Colon (tissue), 2 donors: Measurements from ENCODE around the gene RASSF7.

Experiments
- FAIRE-seq: peaks from 2 replicates; lab custom pipeline; 2012; peaks lifted over from hg19 to GRCh38; lab: Jason Lieb, UNC
- donor health status: control.
- donor health status: control.

The RASSF7 gene

GRCh38 chr11:586376-587316, 25.9 kb downstream of the RASSF7 start:
- no peak for FAIRE-seq

DNA sequence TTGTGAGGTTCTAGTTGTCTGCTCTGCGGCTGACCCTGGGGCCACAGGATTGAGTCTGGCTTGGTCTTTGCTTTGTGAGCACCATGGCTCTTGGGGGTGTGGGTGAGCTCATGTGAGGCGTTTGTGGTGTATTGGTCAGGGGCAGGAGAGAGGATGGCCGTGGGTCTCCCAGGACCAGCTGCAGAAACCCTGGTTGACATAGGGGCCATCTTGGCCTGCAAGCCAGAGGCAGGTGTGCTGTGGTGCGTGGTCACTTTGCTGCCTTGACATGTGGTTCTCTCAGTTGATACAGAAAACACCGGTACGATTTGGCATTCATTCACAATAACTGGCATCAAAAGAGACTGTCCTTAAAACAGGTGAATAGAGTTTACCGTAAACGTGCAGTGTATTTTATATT, 26.8 kb downstream of the RASSF7 start:
- no peak for FAIRE-seq

- no peak for FAIRE-seq
Observed at GRCh38 chr11:587978-588380, 27.2 kb downstream of the RASSF7 start.

GRCh38 chr11:589798-590197, 29.0 kb downstream of the RASSF7 start:
- no peak for FAIRE-seq

DNA sequence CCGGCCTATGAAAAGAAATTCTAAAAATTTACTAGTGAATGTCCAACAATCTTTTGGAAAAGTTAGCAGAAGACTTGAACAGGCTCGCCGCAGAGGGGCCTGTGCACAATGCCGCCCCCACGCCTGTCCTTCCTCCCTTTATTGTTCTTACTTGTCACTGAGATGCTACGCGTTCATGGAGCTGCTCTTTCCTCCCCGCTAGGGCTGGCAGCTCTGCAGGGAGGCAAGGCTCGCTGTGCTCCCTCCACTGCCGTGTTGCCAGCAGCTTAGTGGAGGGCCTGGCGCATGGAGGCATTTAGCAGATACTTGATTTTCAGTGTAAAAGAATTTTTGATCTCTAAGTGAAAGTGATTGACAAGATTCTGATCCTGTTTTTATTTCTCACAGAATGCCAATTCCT, 30.2 kb downstream of the RASSF7 start:
- FAIRE-seq: no peak

DNA sequence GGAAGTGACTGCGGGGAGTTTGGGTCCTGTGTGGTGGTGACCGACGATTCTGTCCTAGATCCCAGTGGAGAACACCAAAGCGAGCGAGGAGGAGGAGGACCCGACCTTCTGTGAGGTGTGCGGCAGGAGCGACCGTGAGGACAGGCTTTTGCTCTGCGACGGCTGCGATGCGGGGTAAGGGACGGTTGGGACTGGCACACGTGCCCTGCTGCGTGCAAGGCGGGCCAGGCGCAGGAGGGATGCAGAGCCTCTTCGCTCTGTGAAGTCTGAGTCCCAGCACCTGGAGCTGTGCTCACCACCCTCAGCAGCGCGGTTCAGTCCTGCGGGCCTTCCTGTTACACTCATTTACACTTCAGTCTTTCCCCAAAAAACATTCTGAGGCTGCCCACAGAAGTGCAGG, 31.7 kb downstream of the RASSF7 start:
- no peak for FAIRE-seq

DNA sequence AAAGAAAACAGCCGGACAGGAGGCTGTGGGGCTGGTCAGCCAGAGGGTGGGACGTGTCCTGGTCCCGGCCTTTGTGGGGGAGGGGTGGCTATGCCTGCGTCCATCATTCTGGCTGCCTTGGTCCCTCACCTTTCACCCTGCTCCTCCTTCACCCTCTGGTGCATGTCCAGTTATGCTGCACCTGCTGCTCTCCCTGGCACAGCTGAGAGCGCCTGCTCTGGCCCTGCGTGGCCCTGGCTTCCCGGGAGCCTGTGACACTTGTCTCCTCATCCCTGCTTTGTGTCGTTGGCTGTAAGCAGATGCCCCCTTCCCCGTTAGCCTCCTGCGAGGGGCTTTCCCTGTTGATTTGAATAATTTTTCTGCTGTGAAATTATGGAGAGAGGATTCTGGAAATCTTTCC, 32.1 kb downstream of the RASSF7 start:
- no peak for FAIRE-seq

GRCh38 chr11:593347-593746, 32.6 kb downstream of the RASSF7 start:
- FAIRE-seq: no peak

DNA sequence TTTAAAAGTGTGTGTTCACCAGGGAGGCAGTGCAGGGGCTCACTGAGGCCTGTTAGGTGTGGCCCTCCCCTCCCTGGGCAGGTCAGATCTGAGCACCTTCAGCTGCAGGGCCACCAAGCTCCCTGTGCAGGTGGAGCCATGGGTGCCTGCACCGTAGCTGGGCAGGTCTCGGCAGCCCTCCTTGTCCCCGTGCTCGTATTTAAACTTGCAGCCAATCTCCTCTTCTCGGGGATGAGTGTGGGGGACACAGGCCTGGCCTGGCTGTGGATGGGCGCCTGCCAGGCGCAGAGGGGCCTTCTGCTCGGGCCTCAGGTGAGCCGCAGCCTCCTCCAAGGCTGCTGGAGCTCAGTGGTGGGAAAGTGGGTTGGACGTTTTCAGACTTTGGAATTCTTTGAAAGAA, 34.6 kb downstream of the RASSF7 start:
- FAIRE-seq: no peak

DNA sequence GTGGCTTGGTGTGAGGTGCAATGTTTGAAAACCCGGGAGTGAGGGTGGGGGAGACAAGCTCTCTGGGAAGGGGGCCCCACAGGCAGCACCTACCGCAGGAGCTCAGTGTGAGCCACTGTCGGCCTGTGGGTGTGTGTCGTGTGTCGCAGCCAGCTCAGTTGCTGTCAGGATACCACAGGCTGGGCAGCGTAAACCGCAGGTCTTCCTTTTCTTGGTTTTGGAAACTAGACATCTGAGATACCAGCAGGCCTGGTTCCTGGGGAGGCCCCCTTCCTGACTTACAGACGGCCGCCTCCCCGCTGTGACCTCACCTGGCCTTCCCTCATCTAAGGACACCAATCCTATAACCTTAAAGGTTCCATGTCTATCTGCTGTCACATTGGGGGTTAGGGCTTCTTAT, 35.6 kb downstream of the RASSF7 start:
- FAIRE-seq: no peak

DNA sequence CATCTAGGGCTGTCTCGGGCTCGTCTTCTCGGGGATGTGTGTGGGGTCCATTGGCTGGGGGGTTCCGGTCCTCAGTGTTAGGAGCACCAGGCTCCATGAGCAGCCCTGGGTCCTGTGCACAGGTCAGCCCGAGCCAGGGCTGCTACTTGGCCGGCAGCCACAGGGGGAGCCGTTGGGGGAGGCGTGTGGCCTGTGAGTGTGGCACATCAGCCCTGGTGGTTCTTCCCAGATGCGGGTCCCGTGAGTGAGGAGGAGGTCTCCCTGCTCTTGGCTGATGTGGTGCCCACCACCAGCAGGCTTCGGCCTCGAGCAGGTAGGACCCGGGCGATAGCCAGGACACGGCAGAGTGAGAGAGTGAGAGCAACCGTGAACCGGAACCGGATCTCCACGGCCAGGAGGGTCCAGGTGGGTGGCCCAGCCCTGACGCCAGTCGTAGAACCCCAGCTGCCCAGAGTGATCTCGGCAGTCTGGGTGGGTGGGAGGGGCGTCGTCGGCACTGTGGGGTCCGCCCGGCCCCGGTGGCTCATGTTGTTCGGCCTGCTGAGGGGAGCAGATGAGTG, 36.5 kb downstream of the RASSF7 start:
- FAIRE-seq: no peak

DNA sequence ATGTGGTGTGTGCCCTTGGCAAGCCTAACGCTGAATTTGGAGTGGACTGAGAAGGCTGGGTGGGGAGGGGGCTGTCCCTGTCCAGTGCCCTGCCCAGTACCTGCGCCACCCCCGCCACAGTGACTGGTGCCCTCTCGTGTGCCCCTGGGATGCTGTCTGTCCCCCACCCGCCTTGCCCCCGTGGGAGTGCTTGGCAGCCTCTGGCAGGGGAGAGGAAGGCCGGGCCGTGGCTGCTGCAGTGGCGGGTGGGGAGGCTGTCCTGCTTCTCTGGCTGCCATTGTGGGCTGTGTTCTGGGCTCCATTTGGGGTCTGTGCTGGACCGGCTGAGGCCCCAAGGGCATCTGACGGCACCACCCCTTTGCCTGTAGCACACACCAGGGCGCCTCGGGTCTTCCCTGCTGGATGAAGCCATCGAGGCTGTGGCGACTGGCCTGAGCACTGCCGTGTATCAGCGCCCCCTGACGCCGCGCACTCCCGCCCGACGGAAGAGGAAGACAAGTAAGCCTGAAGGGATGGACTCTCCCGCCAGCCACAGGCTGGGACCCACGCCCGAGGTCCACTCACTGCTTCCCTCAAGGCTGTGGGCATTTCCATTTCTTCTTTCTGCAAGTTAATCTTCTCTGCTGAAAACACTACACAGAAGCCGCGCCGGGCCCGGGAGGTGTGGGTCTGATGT, 37.4 kb downstream of the RASSF7 start:
- no peak for FAIRE-seq

- FAIRE-seq: no peak
Observed at GRCh38 chr11:601573-602245, 40.9 kb downstream of the RASSF7 start.

DNA sequence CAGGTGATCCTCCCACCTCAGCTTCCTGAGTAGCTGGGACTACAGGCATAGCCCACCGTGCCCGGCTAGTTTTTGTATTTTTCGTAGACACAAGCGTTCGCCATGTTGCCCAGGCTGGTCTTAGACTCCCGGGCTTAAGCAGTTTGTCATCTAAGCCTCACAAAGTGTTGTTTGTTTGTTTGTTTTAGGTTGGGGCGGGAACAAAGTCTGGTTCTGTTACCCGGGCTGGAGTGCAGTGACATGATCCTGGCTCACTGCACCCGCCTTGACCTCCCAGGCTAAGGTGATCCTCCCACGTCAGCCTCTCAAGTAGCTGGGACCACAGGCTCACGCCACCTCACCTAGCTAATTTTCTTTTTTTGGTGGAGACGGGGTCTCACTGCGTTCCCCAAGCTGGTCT, 42.4 kb downstream of the RASSF7 start:
- FAIRE-seq: no peak

DNA sequence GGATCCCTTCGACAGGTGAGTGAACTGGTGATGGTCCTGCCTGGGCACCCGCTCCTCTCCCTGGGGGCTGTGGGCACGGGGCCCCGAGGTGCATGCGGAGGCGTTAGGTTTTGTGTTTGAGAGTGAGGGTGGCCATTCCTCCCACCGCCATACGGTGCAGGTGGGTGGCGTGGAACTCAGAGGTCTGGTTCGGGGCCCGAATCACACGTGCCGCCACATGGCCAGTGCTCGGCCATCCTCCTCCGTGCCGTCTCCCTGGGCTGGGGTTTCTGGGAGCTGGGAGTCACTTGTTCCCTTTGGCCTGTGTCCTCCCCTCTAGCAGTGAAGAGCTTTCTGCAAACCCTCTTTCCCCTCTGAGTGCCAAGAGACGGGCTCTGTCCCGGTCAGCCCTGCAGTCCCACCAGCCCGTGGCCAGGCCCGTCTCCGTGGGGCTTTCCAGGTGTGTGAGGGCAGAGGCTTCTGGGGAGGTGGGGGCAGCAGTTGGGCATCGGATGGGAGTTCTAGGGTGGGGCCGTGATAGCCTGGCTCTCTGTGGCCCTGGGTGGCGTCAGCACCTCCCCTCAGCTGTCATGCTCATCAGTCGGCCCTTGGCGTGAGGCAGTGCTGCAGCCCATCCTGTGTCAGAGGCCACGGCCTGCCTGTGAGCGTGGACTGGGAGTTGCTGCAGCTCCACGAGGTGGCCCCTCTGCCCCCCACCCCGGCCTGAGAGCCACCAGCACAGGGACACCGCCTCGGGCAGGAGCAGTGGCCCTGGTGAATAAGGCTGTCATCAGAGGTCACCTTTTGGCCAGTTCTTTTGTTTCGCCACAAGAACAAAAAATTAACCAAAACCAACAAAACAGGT, 44.7 kb downstream of the RASSF7 start:
- FAIRE-seq: no peak

DNA sequence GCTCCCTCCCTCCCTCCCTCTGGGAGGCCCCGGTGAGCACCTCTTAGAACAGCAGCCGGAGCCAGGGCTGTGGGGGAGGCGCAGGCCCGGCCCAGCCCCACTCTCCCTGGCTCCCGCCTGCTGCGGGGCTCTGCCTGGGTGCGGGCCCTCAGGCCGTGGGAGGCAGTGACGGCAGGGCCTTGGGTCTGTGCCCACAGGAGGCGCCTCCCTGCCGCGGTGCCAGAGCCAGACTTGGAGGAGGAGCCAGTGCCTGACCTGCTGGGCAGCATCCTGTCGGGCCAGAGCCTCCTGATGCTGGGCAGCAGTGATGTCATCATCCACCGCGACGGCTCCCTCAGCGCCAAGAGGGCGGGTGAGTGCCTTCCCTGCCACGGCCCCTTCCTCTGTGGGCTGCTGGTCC, 45.5 kb downstream of the RASSF7 start:
- no peak for FAIRE-seq

DNA sequence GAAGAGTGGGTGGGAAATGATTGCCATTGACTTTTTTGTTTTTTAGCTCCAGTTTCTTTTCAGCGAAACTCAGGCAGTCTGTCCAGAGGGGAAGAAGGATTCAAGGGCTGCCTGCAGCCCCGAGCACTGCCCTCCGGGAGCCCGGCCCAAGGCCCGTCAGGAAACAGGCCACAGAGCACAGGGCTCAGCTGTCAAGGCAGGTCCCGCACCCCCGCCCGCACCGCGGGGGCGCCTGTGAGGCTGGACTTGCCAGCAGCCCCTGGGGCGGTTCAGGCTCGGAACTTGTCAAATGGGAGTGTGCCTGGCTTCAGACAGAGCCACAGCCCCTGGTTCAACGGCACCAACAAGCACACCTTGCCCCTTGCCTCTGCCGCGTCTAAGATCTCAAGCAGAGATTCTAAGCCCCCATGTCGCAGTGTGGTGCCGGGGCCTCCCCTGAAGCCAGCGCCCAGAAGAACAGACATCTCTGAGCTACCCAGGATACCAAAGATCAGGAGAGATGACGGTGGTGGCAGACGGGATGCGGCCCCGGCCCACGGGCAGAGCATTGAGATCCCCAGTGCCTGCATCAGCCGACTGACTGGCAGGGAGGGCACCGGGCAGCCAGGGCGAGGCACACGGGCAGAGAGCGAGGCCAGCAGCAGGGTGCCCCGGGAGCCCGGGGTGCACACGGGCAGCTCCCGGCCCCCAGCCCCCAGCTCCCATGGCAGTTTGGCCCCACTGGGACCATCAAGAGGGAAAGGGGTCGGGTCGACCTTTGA, 46.4 kb downstream of the RASSF7 start:
- no peak for FAIRE-seq

GRCh38 chr11:607971-608659, 47.3 kb downstream of the RASSF7 start:
- FAIRE-seq: no peak

GRCh38 chr11:608791-609251, 48.1 kb downstream of the RASSF7 start:
- no peak for FAIRE-seq

- no peak for FAIRE-seq
Observed at GRCh38 chr11:609341-609811, 48.6 kb downstream of the RASSF7 start.
